Ovary (tissue), 3 donors: ENCODE measurements around the gene PDCD7.
"Not testable (repeated sequence)": the region's sequence is repeated elsewhere in the genome, so short reads cannot be mapped to it uniquely, and the experiment has no call there.

Experiments
- CTCF ChIP-seq, 3 donors: fragments of 450-650 bp in 2 of 3; fragments of 200-600 bp in 1 of 3; IDR thresholded peaks; one replicate each; pipeline versions ENCODE4 v1.5.1 to v1.8.0; 2016 to 2022; ENCODE audit warnings: antibody characterized with exemption in 3 of 3, mild to moderate bottlenecking in 1 of 3
- EP300 ChIP-seq: sonication (generic); formaldehyde crosslinking; IDR thresholded peaks from one replicate; pipeline ENCODE4 v1.6.1; 2017; ENCODE audit warnings: antibody characterized with exemption
- POLR2A ChIP-seq: fragments of 450-650 bp; IDR thresholded peaks from one replicate; pipeline ENCODE4 v1.6.1; 2017; ENCODE audit warnings: antibody characterized with exemption, mild to moderate bottlenecking, moderate library complexity
- donor health status: DM: no; HTN: no; CAD: no.

GRCh38 chr15:65137089-65137488 is 3.5 kb upstream of the PDCD7 start:
- TF ChIP-seq CTCF (IDR thresholded peaks at IDR 0.05); EP300; POLR2A: not testable (repeated sequence)
